ENCODE measurements around the gene FYB2.
A peak's percentile ranks its signal among the peaks of the same experiment; 100 is the strongest.

The FYB2 gene

GRCh38 chr1:56790036-56790435, 29.2 kb downstream of the FYB2 start:
- H3K27ac ChIP-seq = peak overlapping the region; percentile 96
- TF ChIP-seq, protein P1, sequence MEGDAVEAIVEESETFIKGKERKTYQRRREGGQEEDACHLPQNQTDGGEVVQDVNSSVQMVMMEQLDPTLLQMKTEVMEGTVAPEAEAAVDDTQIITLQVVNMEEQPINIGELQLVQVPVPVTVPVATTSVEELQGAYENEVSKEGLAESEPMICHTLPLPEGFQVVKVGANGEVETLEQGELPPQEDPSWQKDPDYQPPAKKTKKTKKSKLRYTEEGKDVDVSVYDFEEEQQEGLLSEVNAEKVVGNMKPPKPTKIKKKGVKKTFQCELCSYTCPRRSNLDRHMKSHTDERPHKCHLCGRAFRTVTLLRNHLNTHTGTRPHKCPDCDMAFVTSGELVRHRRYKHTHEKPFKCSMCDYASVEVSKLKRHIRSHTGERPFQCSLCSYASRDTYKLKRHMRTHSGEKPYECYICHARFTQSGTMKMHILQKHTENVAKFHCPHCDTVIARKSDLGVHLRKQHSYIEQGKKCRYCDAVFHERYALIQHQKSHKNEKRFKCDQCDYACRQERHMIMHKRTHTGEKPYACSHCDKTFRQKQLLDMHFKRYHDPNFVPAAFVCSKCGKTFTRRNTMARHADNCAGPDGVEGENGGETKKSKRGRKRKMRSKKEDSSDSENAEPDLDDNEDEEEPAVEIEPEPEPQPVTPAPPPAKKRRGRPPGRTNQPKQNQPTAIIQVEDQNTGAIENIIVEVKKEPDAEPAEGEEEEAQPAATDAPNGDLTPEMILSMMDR (IDR thresholded peaks at IDR 0.05) = no peak
- no peak for TF ChIP-seq ZFX (IDR thresholded peaks at IDR 0.05; ENCODE audit: borderline replicate concordance)

- H3K27ac ChIP-seq = peak overlapping the region; percentile 96
- no peak for TF ChIP-seq ZFX (IDR thresholded peaks at IDR 0.05; ENCODE audit: borderline replicate concordance)
- TF ChIP-seq, protein P1 (IDR thresholded peaks at IDR 0.05) = no peak
Measured at GRCh38 chr1:56788588-56788987, 30.6 kb downstream of the FYB2 start.

DNA sequence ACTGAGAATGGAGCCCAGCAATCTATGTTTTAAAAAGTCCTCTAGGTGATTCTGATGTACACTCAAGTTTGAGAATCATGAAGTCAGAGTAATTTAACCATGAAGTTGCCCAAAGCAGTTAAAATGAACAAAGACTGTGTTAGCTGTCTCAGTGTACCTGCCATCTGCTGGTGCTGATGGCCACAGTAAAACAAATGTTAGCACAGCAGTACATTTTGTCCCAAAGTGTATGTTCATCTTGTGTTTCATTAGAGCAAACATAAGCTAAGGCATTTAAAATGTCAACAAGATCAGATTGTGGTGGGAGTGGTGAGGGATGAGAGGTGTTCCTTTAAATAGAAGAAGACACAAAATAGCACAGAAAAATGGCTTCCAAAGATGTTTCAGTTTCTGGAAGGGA, 31.1 kb downstream of the FYB2 start:
- no peak for TF ChIP-seq ZFX (IDR thresholded peaks at IDR 0.05; ENCODE audit: borderline replicate concordance)
- TF ChIP-seq, protein P1 (IDR thresholded peaks at IDR 0.05) = peak; percentile 44
- peak overlapping the region; percentile 96 for H3K27ac ChIP-seq

- TF ChIP-seq, protein P1 (IDR thresholded peaks at IDR 0.05) = no peak
- no peak for TF ChIP-seq ZFX (IDR thresholded peaks at IDR 0.05; ENCODE audit: borderline replicate concordance)
Measured at GRCh38 chr1:56787330-56787729, 31.9 kb downstream of the FYB2 start.

GRCh38 chr1:56782773-56783172, 36.4 kb downstream of the FYB2 start:
- H3K27ac ChIP-seq = no peak overlapping the region
- TF ChIP-seq, protein P1 (IDR thresholded peaks at IDR 0.05) = no peak
- TF ChIP-seq ZFX (IDR thresholded peaks at IDR 0.05; ENCODE audit: borderline replicate concordance) = no peak

More at GRCh38 chr1:56787330-56787729, 31.9 kb downstream of the FYB2 start:
- peak overlapping the region; percentile 96 for H3K27ac ChIP-seq

DNA sequence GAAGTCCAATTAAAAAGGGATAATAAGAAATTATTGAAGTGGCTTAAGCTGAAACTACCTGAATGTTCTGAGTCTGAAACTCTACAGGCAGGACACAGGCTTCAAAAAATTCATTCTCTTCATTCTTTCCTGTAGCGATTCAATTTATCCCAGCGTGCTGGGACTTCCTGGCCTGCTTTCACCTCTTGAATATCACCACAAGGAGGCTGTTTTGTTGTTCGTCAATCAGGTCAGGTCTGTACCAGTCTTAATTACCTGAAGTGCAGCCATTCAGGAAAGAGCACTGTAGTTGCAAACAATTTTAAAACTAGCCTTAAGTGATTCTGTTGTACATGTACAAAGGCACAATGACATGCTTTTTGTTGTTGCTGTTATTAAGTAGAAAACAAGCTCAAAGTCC, 38.4 kb downstream of the FYB2 start:
- TF ChIP-seq, protein P1 (IDR thresholded peaks at IDR 0.05) = no peak
- no peak for TF ChIP-seq ZFX (IDR thresholded peaks at IDR 0.05; ENCODE audit: borderline replicate concordance)
- no peak overlapping the region for H3K27ac ChIP-seq

- no peak overlapping the region for H3K27ac ChIP-seq
- no peak for TF ChIP-seq ZFX (IDR thresholded peaks at IDR 0.05; ENCODE audit: borderline replicate concordance)
- TF ChIP-seq, protein P1 (IDR thresholded peaks at IDR 0.05) = no peak
Measured at GRCh38 chr1:56780128-56780750, 39.0 kb downstream of the FYB2 start.

Data from 22Rv1 (cell line).